IPS-18c (cell line): ENCODE results near the gene SRCAP.

Source experiments
- H3K4me3 ChIP-seq: 2 replicates; pipeline ENCODE4 v1.7.0; 2013; ENCODE audit warnings: low read depth, mild to moderate bottlenecking, low read length, moderate library complexity; ENCODE audit not compliant: insufficient read depth
- H3K9me3 ChIP-seq: one replicate; pipeline ENCODE4 v1.6.1; 2013; ENCODE audit warnings: mild to moderate bottlenecking, low read length, moderate library complexity; ENCODE audit not compliant: control insufficient read depth, insufficient read depth

Gene SRCAP

GRCh38 chr16:30760001-30760559, 61.1 kb downstream of the SRCAP start:
- H3K4me3 ChIP-seq, result no peak overlapping the region
- H3K9me3 ChIP-seq, result no peaks in the 10 kb centered on the region

- Histone ChIP-seq H3K9me3 (no peaks in the 10 kb centered on the region), H3K4me3 (peak overlapping the region; percentile 75)
Observed at GRCh38 chr16:30760577-30761426, 61.8 kb downstream of the SRCAP start.

GRCh38 chr16:30761427-30761927, 62.5 kb downstream of the SRCAP start:
- Histone ChIP-seq H3K4me3 (peak overlapping the region; percentile 75), H3K9me3 (no peaks in the 10 kb centered on the region)

GRCh38 chr16:30761928-30762902, 63.2 kb downstream of the SRCAP start, which contains the start of the genes CFAP119 and RNF40:
CFAP119 (minus strand) TSS chr16:30762062; CDS start chr16:30761748, 314 bp downstream.
RNF40 (plus strand) TSS chr16:30762322; CDS start chr16:30762546, 224 bp downstream.
- Histone ChIP-seq H3K9me3 (no peaks in the 10 kb centered on the region), H3K4me3 (peak within 1 kb of the TSS; percentile 75)

GRCh38 chr16:30762991-30763725, 64.2 kb downstream of the SRCAP start:
- Histone ChIP-seq H3K4me3 (peak overlapping the region; percentile 75), H3K9me3 (no peaks in the 10 kb centered on the region)

- no peaks in the 10 kb centered on the region for H3K9me3 ChIP-seq
- no peak overlapping the region for H3K4me3 ChIP-seq
Observed at GRCh38 chr16:30764086-30764485, 65.1 kb downstream of the SRCAP start.

- H3K4me3 ChIP-seq, result no peak overlapping the region; the same call in 1 of the 2 replicates
- no peaks in the 10 kb centered on the region for H3K9me3 ChIP-seq
Observed at GRCh38 chr16:30764816-30765465, 66.0 kb downstream of the SRCAP start.

- Histone ChIP-seq H3K4me3 (no peak overlapping the region), H3K9me3 (no peaks in the 10 kb centered on the region)
Observed at GRCh38 chr16:30766206-30766932, 67.4 kb downstream of the SRCAP start.

- Histone ChIP-seq H3K9me3 (no peaks in the 10 kb centered on the region), H3K4me3 (no peak overlapping the region)
Observed at GRCh38 chr16:30766933-30767284, 67.9 kb downstream of the SRCAP start.

- Histone ChIP-seq H3K9me3 (no peaks in the 10 kb centered on the region), H3K4me3 (no peak overlapping the region)
Observed at GRCh38 chr16:30767767-30768465, 68.9 kb downstream of the SRCAP start.

GRCh38 chr16:30768583-30769181, 69.7 kb downstream of the SRCAP start:
- H3K4me3 ChIP-seq, result no peak overlapping the region
- no peaks in the 10 kb centered on the region for H3K9me3 ChIP-seq

- H3K9me3 ChIP-seq, result no peaks in the 10 kb centered on the region
Observed at GRCh38 chr16:30769379-30770089, 70.6 kb downstream of the SRCAP start.

GRCh38 chr16:30771726-30772125, 72.8 kb downstream of the SRCAP start:
- H3K9me3 ChIP-seq, result no peaks in the 10 kb centered on the region

More at GRCh38 chr16:30769379-30770089, 70.6 kb downstream of the SRCAP start:
- no peak overlapping the region for H3K4me3 ChIP-seq

GRCh38 chr16:30773826-30774225, 74.9 kb downstream of the SRCAP start:
- Histone ChIP-seq H3K9me3 (no peaks in the 10 kb centered on the region), H3K4me3 (no peak overlapping the region)

More at GRCh38 chr16:30771726-30772125, 72.8 kb downstream of the SRCAP start:
- no peak overlapping the region for H3K4me3 ChIP-seq
